Panc1 (cell line): Measurements from ENCODE around the gene UBXN1. TPM values are rescaled to one million over a fixed set of nuclear protein-coding genes. Genes with fewer than 3 reads are reported as not detected.

ENCODE experiments used
- ATAC-seq: fragments of 200-7000 bp; cut with Tn5 transposase; 2 replicates; pipeline ENCODE4 v1.9.1; 2020; ENCODE audit warnings: mild to moderate bottlenecking, moderate library complexity
- BruUV-seq: library from RNA; stranded (reverse); fragments of 400-500 nt; replicated peaks from 2 replicates; lab custom pipeline; 2021; lab: Mats Ljungman, UMichigan
- CTCF ChIA-PET: fragments of 300-600 bp; sonication (Branson Sonifier 250); formaldehyde crosslinking; loops from one replicate; lab custom pipeline; 2022; ENCODE audit warnings: antibody characterized with exemption; lab: Charles Lee
- POLR2A ChIA-PET: fragments of 300-600 bp; sonication (Branson Sonifier 250); formaldehyde crosslinking; loops from one replicate; lab custom pipeline; 2022; ENCODE audit warnings: antibody characterized with exemption; lab: Charles Lee
- DNase-seq: peaks from one replicate; pipeline ENCODE4 v3.0.0-alpha.2; 2010; ENCODE audit warnings: low read depth, low spot score
- H3K27ac ChIP-seq: 2 replicates; pipeline ENCODE4 v1.5.1; 2011; ENCODE audit warnings: mild to moderate bottlenecking, low read length, inconsistent platforms
- H3K27me3 ChIP-seq: fragments of 200-500 bp; sonication (Bioruptor generic); 2 replicates; pipeline ENCODE4 v1.6.0; 2014; ENCODE audit warnings: low read length, inconsistent platforms; ENCODE audit not compliant: control insufficient read depth, insufficient read depth
- H3K36me3 ChIP-seq: fragments of 200-500 bp; sonication (Bioruptor generic); 2 replicates; pipeline ENCODE4 v1.5.1; 2014; ENCODE audit warnings: inconsistent platforms, mild to moderate bottlenecking, low read length, moderate library complexity; ENCODE audit not compliant: control insufficient read depth, insufficient read depth
- H3K4me1 ChIP-seq: 2 replicates; pipeline ENCODE4 v1.5.1; 2011; ENCODE audit warnings: inconsistent platforms, mild to moderate bottlenecking, low read length, moderate library complexity; ENCODE audit not compliant: control insufficient read depth, insufficient read depth
- H3K4me3 ChIP-seq, 2 experiments: 2 replicates each; pipeline ENCODE4 v1.5.1; 2011 to 2012; ENCODE audit warnings: low read depth in 2 of 2, low read length in 2 of 2, mild to moderate bottlenecking in 2 of 2, inconsistent platforms in 1 of 2, moderate library complexity in 1 of 2
- H3K9me3 ChIP-seq: fragments of 200-500 bp; sonication (Bioruptor generic); 2 replicates; pipeline ENCODE4 v1.5.1; 2014; ENCODE audit warnings: low read depth, mild to moderate bottlenecking, inconsistent platforms, low read length, moderate library complexity; ENCODE audit not compliant: control insufficient read depth, insufficient read depth
- POLR2AphosphoS5 ChIP-seq: IDR thresholded peaks from 2 replicates; pipeline ENCODE4 v1.6.1; 2012; ENCODE audit warnings: mild to moderate bottlenecking, low read depth, low read length, moderate library complexity
- SIN3A ChIP-seq: IDR thresholded peaks from 2 replicates; pipeline ENCODE4 v1.6.1; 2012; ENCODE audit warnings: low read depth, mild to moderate bottlenecking, low read length, moderate library complexity, borderline replicate concordance; ENCODE audit not compliant: insufficient read depth
- TCF7L2 ChIP-seq: IDR thresholded peaks from 2 replicates; pipeline ENCODE4 v1.6.1; 2011; ENCODE audit warnings: mild to moderate bottlenecking, low read depth, low read length, inconsistent platforms
- in situ Hi-C: cut with HindIII; loops from 2 replicates; pipeline ENCODE4 v1.10.0; 2016; ENCODE audit warnings: low sequenced_read_pairs, low pct_unique_long_range_greater_than_20kb
- intact Hi-C: fragments of 100-400 bp; cut with micrococcal nuclease; formaldehyde crosslinking; loops from one replicate; pipeline ENCODE4 v1.10.0; 2022; ENCODE audit not compliant: unreplicated experiment
- total RNA-seq: library from RNA; stranded (reverse); gene quantifications from one replicate; pipeline ENCODE4 v1.2.1, GENCODE V29; 2021; ENCODE audit not compliant: unreplicated experiment
- TF ChIP-seq, protein P1 (sequence below), 2 experiments: IDR thresholded peaks; 2 replicates each; pipeline ENCODE4 v1.6.1; 2011 to 2012; ENCODE audit warnings: low read depth in 2 of 2, control low read depth in 1 of 2, low read length in 1 of 2, mild to moderate bottlenecking in 1 of 2, moderate library complexity in 1 of 2; ENCODE audit not compliant: insufficient read depth in 1 of 2
- TF ChIP-seq, protein P2 (sequence below): fragments of 450-650 bp; IDR thresholded peaks from 2 replicates; pipeline ENCODE4 v1.5.1; 2017; ENCODE audit warnings: mild to moderate bottlenecking

UBXN1 gene
- total RNA-seq, 1 experiment from 2014 or later = 105 TPM

DNA sequence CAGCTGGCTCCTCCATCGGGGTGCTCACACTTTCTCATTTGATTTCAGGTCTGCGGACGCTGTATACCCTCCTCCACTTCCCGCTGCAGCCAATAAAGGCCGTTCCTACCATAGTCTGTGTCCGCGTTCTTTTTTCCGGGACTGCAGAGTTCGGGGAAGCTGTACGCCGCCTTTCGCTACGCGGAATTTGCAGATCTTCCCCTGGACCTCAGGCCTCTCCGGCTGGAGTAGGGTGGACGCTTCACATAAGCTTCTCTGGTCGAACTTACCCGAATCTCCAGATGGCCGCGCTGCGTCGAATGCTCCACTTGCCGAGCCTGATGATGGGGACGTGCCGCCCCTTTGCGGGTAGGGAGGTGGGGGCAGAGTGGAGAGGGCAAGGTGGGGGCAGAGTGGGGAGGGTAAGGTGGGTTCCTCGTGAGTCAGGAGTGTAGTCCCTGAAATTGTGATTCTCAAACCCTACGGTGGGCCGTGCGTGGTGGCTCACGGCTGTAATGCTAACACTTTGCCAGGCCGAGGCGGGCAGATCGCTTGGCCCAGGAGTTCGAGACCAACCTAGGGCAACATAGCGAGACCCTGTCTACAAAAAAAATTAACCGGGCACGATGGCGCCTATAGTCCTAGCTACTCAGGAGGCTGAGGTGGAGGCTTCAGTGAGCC is 13.1 kb downstream of the UBXN1 start:
- BruUV-seq = TSS peak; percentile 97
- H3K4me3 ChIP-seq = peak overlapping the region; percentile 94 to 96
- ChIA-PET CTCF (no interaction called here), POLR2A (interaction anchor here (0.6 to 2.1 kb wide), 13 partner anchors 8 to 850 kb away, joined by 3 to 10 read pairs (median 4); partner anchors contain the start of genes GANAB, HNRNPUL2, INTS5 and TTC9C)
- DNase-seq (no peak), ATAC-seq (peak; percentile 7; the same call in 1 of the 2 replicates)
- H3K27ac ChIP-seq = peak overlapping the region; percentile 99
- in situ Hi-C loops = no loop called here
- H3K4me1 ChIP-seq = peaks cover 25% of the 10 kb centered on the region
- no peaks in the 10 kb centered on the region for H3K27me3 ChIP-seq
- no peaks in the 10 kb centered on the region for H3K9me3 ChIP-seq
- intact Hi-C loops = no loop called here
- TF ChIP-seq TCF7L2 (no peak), SIN3A (no peak; the same call in 1 of the 2 replicates), POLR2AphosphoS5 (no peak)
- TF ChIP-seq, protein P1, sequence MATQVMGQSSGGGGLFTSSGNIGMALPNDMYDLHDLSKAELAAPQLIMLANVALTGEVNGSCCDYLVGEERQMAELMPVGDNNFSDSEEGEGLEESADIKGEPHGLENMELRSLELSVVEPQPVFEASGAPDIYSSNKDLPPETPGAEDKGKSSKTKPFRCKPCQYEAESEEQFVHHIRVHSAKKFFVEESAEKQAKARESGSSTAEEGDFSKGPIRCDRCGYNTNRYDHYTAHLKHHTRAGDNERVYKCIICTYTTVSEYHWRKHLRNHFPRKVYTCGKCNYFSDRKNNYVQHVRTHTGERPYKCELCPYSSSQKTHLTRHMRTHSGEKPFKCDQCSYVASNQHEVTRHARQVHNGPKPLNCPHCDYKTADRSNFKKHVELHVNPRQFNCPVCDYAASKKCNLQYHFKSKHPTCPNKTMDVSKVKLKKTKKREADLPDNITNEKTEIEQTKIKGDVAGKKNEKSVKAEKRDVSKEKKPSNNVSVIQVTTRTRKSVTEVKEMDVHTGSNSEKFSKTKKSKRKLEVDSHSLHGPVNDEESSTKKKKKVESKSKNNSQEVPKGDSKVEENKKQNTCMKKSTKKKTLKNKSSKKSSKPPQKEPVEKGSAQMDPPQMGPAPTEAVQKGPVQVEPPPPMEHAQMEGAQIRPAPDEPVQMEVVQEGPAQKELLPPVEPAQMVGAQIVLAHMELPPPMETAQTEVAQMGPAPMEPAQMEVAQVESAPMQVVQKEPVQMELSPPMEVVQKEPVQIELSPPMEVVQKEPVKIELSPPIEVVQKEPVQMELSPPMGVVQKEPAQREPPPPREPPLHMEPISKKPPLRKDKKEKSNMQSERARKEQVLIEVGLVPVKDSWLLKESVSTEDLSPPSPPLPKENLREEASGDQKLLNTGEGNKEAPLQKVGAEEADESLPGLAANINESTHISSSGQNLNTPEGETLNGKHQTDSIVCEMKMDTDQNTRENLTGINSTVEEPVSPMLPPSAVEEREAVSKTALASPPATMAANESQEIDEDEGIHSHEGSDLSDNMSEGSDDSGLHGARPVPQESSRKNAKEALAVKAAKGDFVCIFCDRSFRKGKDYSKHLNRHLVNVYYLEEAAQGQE (IDR thresholded peaks at IDR 0.05; ENCODE audit: insufficient read depth in 1 of 2, low read depth in 2 of 2, low read length in 1 of 2) = no peak
- TF ChIP-seq, protein P2, sequence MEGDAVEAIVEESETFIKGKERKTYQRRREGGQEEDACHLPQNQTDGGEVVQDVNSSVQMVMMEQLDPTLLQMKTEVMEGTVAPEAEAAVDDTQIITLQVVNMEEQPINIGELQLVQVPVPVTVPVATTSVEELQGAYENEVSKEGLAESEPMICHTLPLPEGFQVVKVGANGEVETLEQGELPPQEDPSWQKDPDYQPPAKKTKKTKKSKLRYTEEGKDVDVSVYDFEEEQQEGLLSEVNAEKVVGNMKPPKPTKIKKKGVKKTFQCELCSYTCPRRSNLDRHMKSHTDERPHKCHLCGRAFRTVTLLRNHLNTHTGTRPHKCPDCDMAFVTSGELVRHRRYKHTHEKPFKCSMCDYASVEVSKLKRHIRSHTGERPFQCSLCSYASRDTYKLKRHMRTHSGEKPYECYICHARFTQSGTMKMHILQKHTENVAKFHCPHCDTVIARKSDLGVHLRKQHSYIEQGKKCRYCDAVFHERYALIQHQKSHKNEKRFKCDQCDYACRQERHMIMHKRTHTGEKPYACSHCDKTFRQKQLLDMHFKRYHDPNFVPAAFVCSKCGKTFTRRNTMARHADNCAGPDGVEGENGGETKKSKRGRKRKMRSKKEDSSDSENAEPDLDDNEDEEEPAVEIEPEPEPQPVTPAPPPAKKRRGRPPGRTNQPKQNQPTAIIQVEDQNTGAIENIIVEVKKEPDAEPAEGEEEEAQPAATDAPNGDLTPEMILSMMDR = no peak
- peaks cover 9% of the 10 kb centered on the region for H3K36me3 ChIP-seq

DNA sequence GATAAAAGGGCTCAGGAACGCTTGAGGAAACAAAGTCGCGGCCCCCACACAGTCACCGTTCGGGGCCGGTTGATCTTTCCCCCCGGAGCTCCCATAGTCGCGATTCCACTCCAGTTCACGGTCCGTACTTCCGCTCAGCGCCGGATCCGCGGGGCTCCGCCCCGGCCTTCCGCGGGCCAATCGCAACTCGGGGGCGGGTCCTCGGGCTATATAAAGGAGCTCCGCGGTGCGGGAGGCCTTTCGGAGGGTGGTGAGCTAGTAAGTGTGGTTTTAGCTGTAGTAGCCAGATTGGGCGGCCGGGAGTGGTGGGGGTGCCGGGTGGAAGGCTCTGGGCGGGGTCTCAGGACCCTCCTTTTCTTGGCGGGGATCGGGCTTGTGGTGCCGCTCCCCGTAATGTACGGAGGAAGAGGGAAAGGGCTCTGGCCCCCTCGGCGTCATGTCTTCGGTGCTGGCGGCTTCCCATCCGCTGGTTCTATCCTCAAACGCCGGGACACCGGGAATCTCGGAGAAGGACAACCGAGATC is 13.7 kb downstream of the UBXN1 start, which contains the start of the genes C11orf98 and CSKMT:
TSS of gene C11orf98 (minus strand) at position 136 of the 524 bp plus-strand sequence. CDS start at position 95, 41 bp downstream.
TSS of gene CSKMT (plus strand) at position 238 of the 524 bp plus-strand sequence. CDS start 568 bp downstream, outside the sequence.
- Histone ChIP-seq H3K4me3 (peak within 1 kb of the TSS; percentile 94 to 96), H3K36me3 (peaks cover 9% of the 10 kb centered on the region), H3K27me3 (no peaks in the 10 kb centered on the region), H3K27ac (peak within 1 kb of the TSS; percentile 99), H3K4me1 (peaks cover 22% of the 10 kb centered on the region), H3K9me3 (no peaks in the 10 kb centered on the region)
- ChIA-PET CTCF (interaction anchor here (0.6 to 0.9 kb wide), 2 partner anchors 53 to 55 kb away, joined by 3 to 6 read pairs; no protein-coding TSS in a partner anchor), POLR2A (interaction anchor here (0.5 to 1.7 kb wide), 17 partner anchors 9 to 850 kb away, joined by 3 to 10 read pairs (median 3); partner anchors contain the start of genes GANAB, HNRNPUL2, INTS5 and TTC9C)
- BruUV-seq = no TSS peak
- ATAC-seq (peak; percentile 90), DNase-seq (peak; percentile 59)
- in situ Hi-C loops (no loop called here), intact Hi-C loops (no loop called here)
- TF ChIP-seq TCF7L2 = peak; percentile 67; the same call in 1 of the 2 replicates
- TF ChIP-seq POLR2AphosphoS5 = peak; percentile 100
- TF ChIP-seq, protein P2 = no peak
- TF ChIP-seq SIN3A = peak; percentile 93; the same call in 1 of the 2 replicates
- TF ChIP-seq, protein P1 (IDR thresholded peaks at IDR 0.05; ENCODE audit: insufficient read depth in 1 of 2, low read depth in 2 of 2, low read length in 1 of 2) = no peak
